ENCODE data around the gene LYZ.

- TF ChIP-seq CTCF (IDR thresholded peaks at IDR 0.05) (no peak), ZFX (IDR thresholded peaks at IDR 0.05; ENCODE audit: borderline replicate concordance) (no peak)
Measured at GRCh38 chr12:69304284-69304683, 43.9 kb upstream of the LYZ start.

Measured in 22Rv1 (cell line).